ENCODE measurements around the gene DKK1. TPM values are rescaled to one million over a fixed set of nuclear protein-coding genes. Genes with fewer than 3 reads are reported as not detected.
"Not testable (repeated sequence)": the region's sequence is repeated elsewhere in the genome, so short reads cannot be mapped to it uniquely, and the experiment has no call there.

DKK1 gene
- total RNA-seq, 2 donors from 2014 or later, result 3.7 TPM; not detected in 1

DNA sequence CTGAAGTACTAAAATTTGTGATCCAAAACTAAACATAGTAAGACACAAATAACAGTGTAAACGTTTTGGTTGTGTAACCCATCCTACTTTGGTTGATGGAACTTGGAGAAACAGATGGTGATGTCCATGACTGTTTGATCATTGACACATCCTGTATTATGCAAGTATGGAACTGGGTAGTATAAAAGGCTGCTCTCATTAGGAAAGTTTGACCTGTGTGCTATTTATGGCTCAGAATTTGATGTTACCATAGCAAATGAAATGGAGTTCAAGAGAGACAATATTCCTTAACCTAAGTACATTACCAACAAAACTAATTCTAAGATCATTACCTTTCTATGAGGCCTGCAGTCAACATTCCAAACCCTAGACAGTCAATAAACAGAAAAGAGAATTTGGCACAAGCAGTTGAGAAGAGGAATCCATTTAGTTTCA is 39.9 kb downstream of the DKK1 start:
- Histone ChIP-seq H3K36me3 (no peaks in the 10 kb centered on the region), H3K27me3 (no peaks in the 10 kb centered on the region), H3K4me1 (no peaks in the 10 kb centered on the region), H3K4me3 (no peak overlapping the region), H3K9me3 (no peaks in the 10 kb centered on the region), H3K27ac (no peak overlapping the region)
- no peak for DNase-seq (ENCODE audit: low spot score)
- TF ChIP-seq, protein P1, sequence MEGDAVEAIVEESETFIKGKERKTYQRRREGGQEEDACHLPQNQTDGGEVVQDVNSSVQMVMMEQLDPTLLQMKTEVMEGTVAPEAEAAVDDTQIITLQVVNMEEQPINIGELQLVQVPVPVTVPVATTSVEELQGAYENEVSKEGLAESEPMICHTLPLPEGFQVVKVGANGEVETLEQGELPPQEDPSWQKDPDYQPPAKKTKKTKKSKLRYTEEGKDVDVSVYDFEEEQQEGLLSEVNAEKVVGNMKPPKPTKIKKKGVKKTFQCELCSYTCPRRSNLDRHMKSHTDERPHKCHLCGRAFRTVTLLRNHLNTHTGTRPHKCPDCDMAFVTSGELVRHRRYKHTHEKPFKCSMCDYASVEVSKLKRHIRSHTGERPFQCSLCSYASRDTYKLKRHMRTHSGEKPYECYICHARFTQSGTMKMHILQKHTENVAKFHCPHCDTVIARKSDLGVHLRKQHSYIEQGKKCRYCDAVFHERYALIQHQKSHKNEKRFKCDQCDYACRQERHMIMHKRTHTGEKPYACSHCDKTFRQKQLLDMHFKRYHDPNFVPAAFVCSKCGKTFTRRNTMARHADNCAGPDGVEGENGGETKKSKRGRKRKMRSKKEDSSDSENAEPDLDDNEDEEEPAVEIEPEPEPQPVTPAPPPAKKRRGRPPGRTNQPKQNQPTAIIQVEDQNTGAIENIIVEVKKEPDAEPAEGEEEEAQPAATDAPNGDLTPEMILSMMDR (IDR thresholded peaks at IDR 0.05), result no peak

- H3K27me3 ChIP-seq, result no peaks in the 10 kb centered on the region
- H3K27ac ChIP-seq, result no peak overlapping the region
- no peaks in the 10 kb centered on the region for H3K36me3 ChIP-seq
- H3K9me3 ChIP-seq, result no peaks in the 10 kb centered on the region
- H3K4me1 ChIP-seq, result no peaks in the 10 kb centered on the region
- TF ChIP-seq, protein P1 (IDR thresholded peaks at IDR 0.05), result no peak
- DNase-seq (ENCODE audit: low spot score), result no peak
- H3K4me3 ChIP-seq, result no peak overlapping the region
Measured at GRCh38 chr10:52357971-52358370, 43.9 kb downstream of the DKK1 start.

GRCh38 chr10:52359441-52359840 is 45.4 kb downstream of the DKK1 start:
- TF ChIP-seq, protein P1 (IDR thresholded peaks at IDR 0.05), result no peak
- no peaks in the 10 kb centered on the region for H3K9me3 ChIP-seq
- no peaks in the 10 kb centered on the region for H3K36me3 ChIP-seq

DNA sequence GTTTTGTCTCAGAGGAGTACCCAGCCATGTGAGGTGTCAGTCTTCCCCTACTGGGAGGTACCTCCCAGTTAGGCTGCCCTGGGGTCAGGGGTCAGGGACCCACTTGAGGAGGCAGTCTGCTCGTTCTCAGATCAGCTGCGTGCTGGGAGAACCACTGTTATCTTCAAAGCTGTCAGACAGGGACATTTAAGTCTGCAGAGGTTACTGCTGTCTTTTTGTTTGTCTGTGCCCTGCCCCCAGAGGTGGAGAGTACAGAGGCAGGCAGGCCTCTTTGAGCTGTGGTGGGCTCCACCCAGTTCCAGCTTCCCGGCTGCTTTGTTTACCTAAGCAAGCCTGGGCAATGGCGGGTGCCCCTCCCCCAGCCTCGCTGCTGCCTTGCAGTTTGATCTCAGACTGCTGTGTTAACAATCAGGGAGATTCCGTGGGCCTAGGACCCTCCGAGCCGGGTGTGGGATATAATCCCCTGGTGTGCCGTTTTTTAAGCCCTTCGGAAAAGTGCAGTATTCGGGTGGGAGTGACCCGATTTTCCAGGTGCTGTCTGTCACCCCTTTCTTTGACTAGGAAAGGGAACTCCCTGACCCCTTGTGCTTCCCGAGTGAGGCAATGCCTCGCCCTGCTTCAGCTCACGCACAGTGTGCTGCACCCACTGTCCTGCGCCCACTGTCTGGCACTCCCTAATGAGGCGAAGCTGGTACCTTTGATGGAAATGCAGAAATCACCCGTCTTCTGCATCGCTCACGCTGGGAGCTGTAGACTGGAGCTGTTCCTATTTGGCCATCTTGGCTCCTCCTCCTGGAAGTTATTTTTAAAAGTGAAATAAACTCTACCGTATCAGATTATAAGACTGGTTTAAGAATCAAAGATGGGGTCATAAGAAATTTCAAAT is 51.7 kb downstream of the DKK1 start:
- not testable (repeated sequence) for H3K27me3 ChIP-seq; H3K27ac ChIP-seq; H3K9me3 ChIP-seq; H3K4me1 ChIP-seq; H3K36me3 ChIP-seq; DNase-seq (ENCODE audit: low spot score); H3K4me3 ChIP-seq

More at GRCh38 chr10:52359441-52359840, 45.4 kb downstream of the DKK1 start:
- Histone ChIP-seq H3K4me3 (no peak overlapping the region), H3K27me3 (no peaks in the 10 kb centered on the region), H3K4me1 (no peaks in the 10 kb centered on the region), H3K27ac (no peak overlapping the region)
- no peak for DNase-seq (ENCODE audit: low spot score)

Data from right atrium auricular region (tissue), 2 donors.